ENCODE data around the gene MUC22. TPM values are rescaled to one million over a fixed set of nuclear protein-coding genes. Genes with fewer than 3 reads are reported as not detected.
"Not testable (repeated sequence)": the region's sequence is repeated elsewhere in the genome, so short reads cannot be mapped to it uniquely, and the experiment has no call there.

The MUC22 gene
- total RNA-seq, 3 donors from 2014 or later: not detected

- TF ChIP-seq CTCF (IDR thresholded peaks at IDR 0.05): no peak
- H3K9me3 ChIP-seq: no peaks in the 10 kb centered on the region
- ATAC-seq: no peak
- intact Hi-C loops (cut with DNase I, micrococcal nuclease): loop anchor here in 1 of 2 donors (5.0 kb wide), 1 partner anchor 143 kb away; no protein-coding TSS in a partner anchor
- H3K4me3 ChIP-seq: no peak overlapping the region
- H3K36me3 ChIP-seq (ENCODE audit: low read depth): no peaks in the 10 kb centered on the region
- DNase-seq: peak in 1 of 3 donors; percentile 14
- H3K4me1 ChIP-seq (ENCODE audit: low read depth): no peaks in the 10 kb centered on the region
These were observed 55.3 kb downstream of the MUC22 start for GRCh38 chr6:31065556-31065955.

GRCh38 chr6:31067028-31067427 is 56.8 kb downstream of the MUC22 start:
- not testable (repeated sequence) for H3K36me3 ChIP-seq (ENCODE audit: low read depth); DNase-seq; ATAC-seq; H3K4me1 ChIP-seq (ENCODE audit: low read depth); H3K4me3 ChIP-seq; H3K9me3 ChIP-seq
- intact Hi-C loops (cut with DNase I, micrococcal nuclease): loop anchor here in 1 of 2 donors (5.0 kb wide), 1 partner anchor 145 kb away; no protein-coding TSS in a partner anchor

- H3K4me3 ChIP-seq; H3K4me1 ChIP-seq (ENCODE audit: low read depth); H3K36me3 ChIP-seq (ENCODE audit: low read depth); ATAC-seq; H3K9me3 ChIP-seq; DNase-seq: not testable (repeated sequence)
- intact Hi-C loops (cut with DNase I, micrococcal nuclease): loop anchor here in 1 of 2 donors (5.0 kb wide), 1 partner anchor 146 kb away; no protein-coding TSS in a partner anchor
These were observed 57.8 kb downstream of the MUC22 start for GRCh38 chr6:31067891-31068668.

- intact Hi-C loops (cut with DNase I, micrococcal nuclease): loop anchor here in 1 of 2 donors (5.0 kb wide), 1 partner anchor 147 kb away; no protein-coding TSS in a partner anchor
- ATAC-seq: peak; percentile 97
- peak; percentile 89 for TF ChIP-seq CTCF (IDR thresholded peaks at IDR 0.05)
- H3K4me1 ChIP-seq (ENCODE audit: low read depth): no peaks in the 10 kb centered on the region
- no peak overlapping the region for H3K4me3 ChIP-seq
- peak; percentile 64 to 89 (median 84) for DNase-seq
- no peaks in the 10 kb centered on the region for H3K36me3 ChIP-seq (ENCODE audit: low read depth)
- H3K9me3 ChIP-seq: no peaks in the 10 kb centered on the region
These were observed 58.5 kb downstream of the MUC22 start for GRCh38 chr6:31068669-31069340.

- H3K4me1 ChIP-seq (ENCODE audit: low read depth): no peaks in the 10 kb centered on the region
- DNase-seq: no peak
- H3K4me3 ChIP-seq: no peak overlapping the region
- no peaks in the 10 kb centered on the region for H3K36me3 ChIP-seq (ENCODE audit: low read depth)
- TF ChIP-seq CTCF (IDR thresholded peaks at IDR 0.05): no peak
- no peaks in the 10 kb centered on the region for H3K9me3 ChIP-seq
- intact Hi-C loops (cut with DNase I, micrococcal nuclease): loop anchor here in 1 of 2 donors (10.0 kb wide), 1 partner anchor 246 kb away; no protein-coding TSS in a partner anchor
- peak; percentile 67 for ATAC-seq
These were observed 60.5 kb downstream of the MUC22 start for GRCh38 chr6:31070711-31071197.

GRCh38 chr6:31074401-31074800 is 64.1 kb downstream of the MUC22 start:
- DNase-seq: no peak
- Histone ChIP-seq H3K36me3 (ENCODE audit: low read depth) (no peaks in the 10 kb centered on the region), H3K4me3 (no peak overlapping the region), H3K4me1 (ENCODE audit: low read depth) (no peaks in the 10 kb centered on the region), H3K9me3 (no peaks in the 10 kb centered on the region)
- no peak for ATAC-seq
- no peak for TF ChIP-seq CTCF (IDR thresholded peaks at IDR 0.05)
- intact Hi-C loops (cut with DNase I, micrococcal nuclease): loop anchor here in 1 of 2 donors (10.0 kb wide), 1 partner anchor 250 kb away; no protein-coding TSS in a partner anchor
